HepG2 (cell line): Measurements from ENCODE around the gene RAB17. TPM values are rescaled to one million over a fixed set of nuclear protein-coding genes. Genes with fewer than 3 reads are reported as not detected.

Experiments
- ERF ChIP-seq: IDR thresholded peaks from 2 replicates; pipeline ENCODE4 v1.6.1; 2018; ENCODE audit warnings: missing biosample characterization, missing genetic modification reagents
- ETV5 ChIP-seq: IDR thresholded peaks from 2 replicates; pipeline ENCODE4 v1.6.1; 2018; ENCODE audit warnings: missing biosample characterization, missing genetic modification reagents, inconsistent platforms, borderline replicate concordance
- NR2F2 ChIP-seq: IDR thresholded peaks from 2 replicates; pipeline ENCODE4 v1.6.1; 2012; ENCODE audit warnings: low read depth, inconsistent platforms, borderline replicate concordance
- SOX13 ChIP-seq, 3 experiments: fragments of 450-650 bp in 1 of 3; sonication (generic) in 1 of 3; formaldehyde crosslinking in 1 of 3; IDR thresholded peaks in 2 of 3; conservative IDR thresholded peaks in 1 of 3; 2 replicates each; pipeline versions ENCODE4 v1.5.0 to v1.6.1; 2016 to 2020; ENCODE audit warnings: antibody characterized with exemption in 1 of 3, mild to moderate bottlenecking in 1 of 3, missing compliant biosample characterization in 1 of 3, missing genetic modification reagents in 1 of 3, moderate library complexity in 1 of 3
- ZFP37 ChIP-seq: sonication (generic); formaldehyde crosslinking; IDR thresholded peaks from 2 replicates; pipeline ENCODE4 v1.4.0; 2020; ENCODE audit warnings: missing genetic modification reagents, borderline replicate concordance
- ZNF180 ChIP-seq: sonication (generic); formaldehyde crosslinking; IDR thresholded peaks from 2 replicates; pipeline ENCODE4 v1.4.0; 2020; ENCODE audit warnings: low read depth, missing genetic modification reagents, borderline replicate concordance
- ZNF567 ChIP-seq: sonication (generic); formaldehyde crosslinking; IDR thresholded peaks from 2 replicates; pipeline ENCODE4 v1.8.1; 2023; ENCODE audit warnings: mild to moderate bottlenecking, missing genetic modification reagents, borderline replicate concordance
- polyA plus RNA-seq, 8 experiments: library from polyadenylated mRNA; depleted of rRNA in 3 of 8; stranded (reverse) in 7 of 8; unstranded in 1 of 8; fragments of >200 nt; fragmentation: Illumina TruSeq in 4 of 8; extraction: Trizol in 4 of 8; gene quantifications; 2 replicates each; pipeline versions ENCODE4 v1.2.1 to v1.2.3, GENCODE V29; 2011 to 2016; ENCODE audit warnings: low read depth in 4 of 8, missing spikeins in 1 of 8, mixed read lengths in 1 of 8; ENCODE audit not compliant: insufficient read depth in 1 of 8
- total RNA-seq, 5 experiments: library from RNA; depleted of rRNA; stranded (reverse); fragments of >200 nt; fragmentation: Illumina TruSeq; extraction: Trizol; gene quantifications; 2 replicates each; pipeline ENCODE4 v1.2.3, GENCODE V29; 2016; ENCODE audit warnings: low read depth in 1 of 5
- TF ChIP-seq, protein P1 (sequence below): sonication (generic); formaldehyde crosslinking; IDR thresholded peaks from 2 replicates; pipeline ENCODE4 v1.4.0; 2020; ENCODE audit warnings: mild to moderate bottlenecking, missing genetic modification reagents
- TF ChIP-seq, protein P2 (sequence below): sonication (generic); formaldehyde crosslinking; IDR thresholded peaks from 2 replicates; pipeline ENCODE4; 2020; ENCODE audit warnings: missing genetic modification reagents, mild to moderate bottlenecking, borderline replicate concordance
- TF ChIP-seq, protein P3 (sequence below): sonication (generic); formaldehyde crosslinking; IDR thresholded peaks from 2 replicates; pipeline ENCODE4 v1.4.0; 2020; ENCODE audit warnings: missing genetic modification reagents, borderline replicate concordance
- TF ChIP-seq, protein P4 (sequence below): sonication (generic); formaldehyde crosslinking; IDR thresholded peaks from 2 replicates; pipeline ENCODE4 v1.4.0; 2020; ENCODE audit warnings: missing genetic modification reagents

Gene RAB17
- total and polyA plus RNA-seq, 2 of the 13 experiments (the other 11 are each of a cell fraction or from before 2014, with no cell fraction given), result 68.0 to 124 TPM

DNA sequence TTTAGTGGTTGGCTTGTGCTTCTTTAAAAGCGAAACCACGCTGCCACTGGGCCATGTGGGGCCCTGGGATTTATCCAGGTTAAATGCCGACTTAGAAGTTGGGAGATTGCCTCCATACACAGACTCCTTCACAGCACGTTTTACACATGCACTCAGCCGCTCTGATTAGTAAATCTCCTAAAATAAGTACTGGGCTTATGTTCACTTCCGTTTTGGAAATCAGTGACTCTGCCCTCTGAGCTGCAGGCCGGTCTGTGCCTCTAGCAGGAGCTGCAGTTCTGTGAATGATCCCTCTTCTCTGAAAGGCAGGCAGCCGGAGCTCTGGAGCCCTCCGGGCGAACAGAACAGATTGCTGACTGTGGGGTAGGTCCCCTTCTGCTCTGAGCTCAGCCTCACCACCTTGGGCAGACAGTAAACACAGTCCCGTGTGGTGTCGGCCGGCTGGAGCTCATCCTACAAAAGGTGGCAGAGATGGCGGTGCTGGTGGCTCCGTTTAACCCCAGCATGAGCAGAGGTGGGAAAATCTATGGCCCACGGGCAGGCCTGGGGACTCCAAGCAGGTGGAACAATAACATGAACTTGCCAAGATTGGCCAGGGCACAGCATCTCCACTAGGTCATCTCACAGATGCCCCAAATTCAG, 9.8 kb upstream of the RAB17 start (continued):
- TF ChIP-seq ZFP37 (CRISPR knock-in tag), result 0 out of 2 replicates have a peak, but pooled peaks have one; percentile 81
- no peak for TF ChIP-seq SOX13 (IDR thresholded peaks at IDR 0.05)
- TF ChIP-seq SOX13 (CRISPR knock-in tag; conservative IDR thresholded peaks at IDR 0.05 in 1 of 2, IDR thresholded peaks at IDR 0.05 in 1 of 2), result 0 out of 4 replicates have a peak, but pooled peaks of 1 of the 2 experiments have one; percentile 5
- TF ChIP-seq, protein P1, sequence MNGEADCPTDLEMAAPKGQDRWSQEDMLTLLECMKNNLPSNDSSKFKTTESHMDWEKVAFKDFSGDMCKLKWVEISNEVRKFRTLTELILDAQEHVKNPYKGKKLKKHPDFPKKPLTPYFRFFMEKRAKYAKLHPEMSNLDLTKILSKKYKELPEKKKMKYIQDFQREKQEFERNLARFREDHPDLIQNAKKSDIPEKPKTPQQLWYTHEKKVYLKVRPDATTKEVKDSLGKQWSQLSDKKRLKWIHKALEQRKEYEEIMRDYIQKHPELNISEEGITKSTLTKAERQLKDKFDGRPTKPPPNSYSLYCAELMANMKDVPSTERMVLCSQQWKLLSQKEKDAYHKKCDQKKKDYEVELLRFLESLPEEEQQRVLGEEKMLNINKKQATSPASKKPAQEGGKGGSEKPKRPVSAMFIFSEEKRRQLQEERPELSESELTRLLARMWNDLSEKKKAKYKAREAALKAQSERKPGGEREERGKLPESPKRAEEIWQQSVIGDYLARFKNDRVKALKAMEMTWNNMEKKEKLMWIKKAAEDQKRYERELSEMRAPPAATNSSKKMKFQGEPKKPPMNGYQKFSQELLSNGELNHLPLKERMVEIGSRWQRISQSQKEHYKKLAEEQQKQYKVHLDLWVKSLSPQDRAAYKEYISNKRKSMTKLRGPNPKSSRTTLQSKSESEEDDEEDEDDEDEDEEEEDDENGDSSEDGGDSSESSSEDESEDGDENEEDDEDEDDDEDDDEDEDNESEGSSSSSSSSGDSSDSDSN (CRISPR knock-in tag), result peak; percentile 45
- TF ChIP-seq ERF (CRISPR knock-in tag), result peak; percentile 74
- TF ChIP-seq ZNF180 (CRISPR knock-in tag), result no peak
- TF ChIP-seq NR2F2, result peak; percentile 19; the same call in 1 of the 2 replicates
- TF ChIP-seq ZNF567 (CRISPR knock-in tag), result peak; percentile 28; the same call in 1 of the 2 replicates
- TF ChIP-seq, protein P2, sequence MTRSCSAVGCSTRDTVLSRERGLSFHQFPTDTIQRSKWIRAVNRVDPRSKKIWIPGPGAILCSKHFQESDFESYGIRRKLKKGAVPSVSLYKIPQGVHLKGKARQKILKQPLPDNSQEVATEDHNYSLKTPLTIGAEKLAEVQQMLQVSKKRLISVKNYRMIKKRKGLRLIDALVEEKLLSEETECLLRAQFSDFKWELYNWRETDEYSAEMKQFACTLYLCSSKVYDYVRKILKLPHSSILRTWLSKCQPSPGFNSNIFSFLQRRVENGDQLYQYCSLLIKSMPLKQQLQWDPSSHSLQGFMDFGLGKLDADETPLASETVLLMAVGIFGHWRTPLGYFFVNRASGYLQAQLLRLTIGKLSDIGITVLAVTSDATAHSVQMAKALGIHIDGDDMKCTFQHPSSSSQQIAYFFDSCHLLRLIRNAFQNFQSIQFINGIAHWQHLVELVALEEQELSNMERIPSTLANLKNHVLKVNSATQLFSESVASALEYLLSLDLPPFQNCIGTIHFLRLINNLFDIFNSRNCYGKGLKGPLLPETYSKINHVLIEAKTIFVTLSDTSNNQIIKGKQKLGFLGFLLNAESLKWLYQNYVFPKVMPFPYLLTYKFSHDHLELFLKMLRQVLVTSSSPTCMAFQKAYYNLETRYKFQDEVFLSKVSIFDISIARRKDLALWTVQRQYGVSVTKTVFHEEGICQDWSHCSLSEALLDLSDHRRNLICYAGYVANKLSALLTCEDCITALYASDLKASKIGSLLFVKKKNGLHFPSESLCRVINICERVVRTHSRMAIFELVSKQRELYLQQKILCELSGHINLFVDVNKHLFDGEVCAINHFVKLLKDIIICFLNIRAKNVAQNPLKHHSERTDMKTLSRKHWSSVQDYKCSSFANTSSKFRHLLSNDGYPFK, result no peak; the same call in 1 of the 2 replicates
- TF ChIP-seq, protein P3, sequence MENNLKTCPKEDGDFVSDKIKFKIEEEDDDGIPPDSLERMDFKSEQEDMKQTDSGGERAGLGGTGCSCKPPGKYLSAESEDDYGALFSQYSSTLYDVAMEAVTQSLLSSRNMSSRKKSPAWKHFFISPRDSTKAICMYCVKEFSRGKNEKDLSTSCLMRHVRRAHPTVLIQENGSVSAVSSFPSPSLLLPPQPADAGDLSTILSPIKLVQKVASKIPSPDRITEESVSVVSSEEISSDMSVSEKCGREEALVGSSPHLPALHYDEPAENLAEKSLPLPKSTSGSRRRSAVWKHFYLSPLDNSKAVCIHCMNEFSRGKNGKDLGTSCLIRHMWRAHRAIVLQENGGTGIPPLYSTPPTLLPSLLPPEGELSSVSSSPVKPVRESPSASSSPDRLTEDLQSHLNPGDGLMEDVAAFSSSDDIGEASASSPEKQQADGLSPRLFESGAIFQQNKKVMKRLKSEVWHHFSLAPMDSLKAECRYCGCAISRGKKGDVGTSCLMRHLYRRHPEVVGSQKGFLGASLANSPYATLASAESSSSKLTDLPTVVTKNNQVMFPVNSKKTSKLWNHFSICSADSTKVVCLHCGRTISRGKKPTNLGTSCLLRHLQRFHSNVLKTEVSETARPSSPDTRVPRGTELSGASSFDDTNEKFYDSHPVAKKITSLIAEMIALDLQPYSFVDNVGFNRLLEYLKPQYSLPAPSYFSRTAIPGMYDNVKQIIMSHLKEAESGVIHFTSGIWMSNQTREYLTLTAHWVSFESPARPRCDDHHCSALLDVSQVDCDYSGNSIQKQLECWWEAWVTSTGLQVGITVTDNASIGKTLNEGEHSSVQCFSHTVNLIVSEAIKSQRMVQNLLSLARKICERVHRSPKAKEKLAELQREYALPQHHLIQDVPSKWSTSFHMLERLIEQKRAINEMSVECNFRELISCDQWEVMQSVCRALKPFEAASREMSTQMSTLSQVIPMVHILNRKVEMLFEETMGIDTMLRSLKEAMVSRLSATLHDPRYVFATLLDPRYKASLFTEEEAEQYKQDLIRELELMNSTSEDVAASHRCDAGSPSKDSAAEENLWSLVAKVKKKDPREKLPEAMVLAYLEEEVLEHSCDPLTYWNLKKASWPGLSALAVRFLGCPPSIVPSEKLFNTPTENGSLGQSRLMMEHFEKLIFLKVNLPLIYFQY (CRISPR knock-in tag), result 0 out of 2 replicates have a peak, but pooled peaks have one; percentile 49
- TF ChIP-seq ETV5 (CRISPR knock-in tag), result peak; percentile 94
- TF ChIP-seq, protein P4, sequence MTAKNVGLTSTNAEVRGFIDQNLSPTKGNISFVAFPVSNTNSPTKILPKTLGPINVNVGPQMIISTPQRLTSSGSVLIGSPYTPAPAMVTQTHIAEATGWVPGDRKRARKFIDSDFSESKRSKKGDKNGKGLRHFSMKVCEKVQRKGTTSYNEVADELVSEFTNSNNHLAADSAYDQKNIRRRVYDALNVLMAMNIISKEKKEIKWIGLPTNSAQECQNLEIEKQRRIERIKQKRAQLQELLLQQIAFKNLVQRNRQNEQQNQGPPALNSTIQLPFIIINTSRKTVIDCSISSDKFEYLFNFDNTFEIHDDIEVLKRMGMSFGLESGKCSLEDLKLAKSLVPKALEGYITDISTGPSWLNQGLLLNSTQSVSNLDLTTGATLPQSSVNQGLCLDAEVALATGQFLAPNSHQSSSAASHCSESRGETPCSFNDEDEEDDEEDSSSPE, result peak; percentile 31; the same call in 1 of the 2 replicates
